ENCODE results near the gene COMP.

DNA sequence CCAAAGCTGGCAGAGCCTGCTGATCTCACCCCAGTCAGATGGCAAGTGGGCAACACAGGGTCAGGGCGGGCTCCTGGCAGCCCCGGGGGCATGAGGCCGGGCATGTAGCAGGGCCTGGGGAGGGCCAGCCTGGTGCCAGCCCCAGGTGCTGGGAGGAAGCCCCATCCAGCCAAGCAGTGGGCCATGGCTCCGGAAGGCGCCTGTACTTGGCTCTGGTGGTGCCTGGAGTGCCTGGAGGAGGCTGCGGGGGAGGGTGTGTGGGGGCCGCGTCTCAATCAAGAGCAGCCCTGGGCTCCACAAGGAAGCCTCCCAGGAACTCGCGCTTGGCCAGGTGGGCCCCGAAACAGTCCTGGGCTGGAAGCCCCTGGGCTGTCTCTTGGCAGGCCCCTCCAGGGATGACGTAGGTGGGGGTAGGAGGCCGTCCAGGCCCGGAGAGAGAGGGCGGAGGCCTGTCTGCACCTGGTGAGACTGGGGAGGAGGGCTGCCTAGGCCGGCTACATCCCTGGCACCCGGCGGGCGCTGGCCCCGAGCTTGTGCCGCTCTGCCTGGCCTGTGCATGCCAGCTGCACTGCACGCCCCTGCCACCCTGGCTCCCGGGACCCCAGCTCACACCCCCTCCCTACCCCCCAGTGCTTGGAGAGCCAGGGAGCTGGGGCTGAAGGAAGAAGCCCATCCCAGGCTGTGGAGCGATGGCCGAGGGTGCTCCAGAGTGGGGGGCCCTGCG lies 45.9 kb downstream of the COMP start:
- no peak for TF ChIP-seq CTCF (IDR thresholded peaks at IDR 0.05)
- TF ChIP-seq POLR2A (IDR thresholded peaks at IDR 0.05): no peak
